HepG2 (cell line): Measurements from ENCODE around the gene IL6R. TPM values are rescaled to one million over a fixed set of nuclear protein-coding genes. Genes with fewer than 3 reads are reported as not detected.

Experiments used
- AGO1 ChIP-seq: fragments of 200-400 bp; formaldehyde crosslinking; IDR thresholded peaks from 2 replicates; pipeline ENCODE4 v1.6.1; 2017; ENCODE audit warnings: mild to moderate bottlenecking, low read depth, low read length, moderate library complexity; ENCODE audit not compliant: poor library complexity, severe bottlenecking
- CSRNP2 ChIP-seq: sonication (generic); formaldehyde crosslinking; conservative IDR thresholded peaks from 2 replicates; pipeline ENCODE4 v1.8.0; 2022; ENCODE audit warnings: low read depth, missing genetic modification reagents
- FOXA1 ChIP-seq, 2 experiments: fragments of 450-650 bp in 1 of 2; sonication (generic) in 1 of 2; formaldehyde crosslinking in 1 of 2; IDR thresholded peaks; 2 replicates each; pipeline versions ENCODE4 v1.4.0 to v1.6.1; 2016 to 2020; ENCODE audit warnings: missing genetic modification reagents in 1 of 2
- FOXJ3 ChIP-seq: sonication (generic); formaldehyde crosslinking; IDR thresholded peaks from 2 replicates; pipeline ENCODE4 v1.4.0; 2020; ENCODE audit warnings: missing genetic modification reagents, mild to moderate bottlenecking, borderline replicate concordance
- HDAC1 ChIP-seq: sonication (generic); formaldehyde crosslinking; IDR thresholded peaks from 2 replicates; pipeline ENCODE4 v1.5.1; 2020; ENCODE audit warnings: mild to moderate bottlenecking, missing genetic modification reagents
- HDAC6 ChIP-seq: fragments of 200-600 bp; sonication (generic); IDR thresholded peaks from 2 replicates; pipeline ENCODE4 v1.7.0; 2017; ENCODE audit warnings: mild to moderate bottlenecking, antibody characterized with exemption, low read length, low read depth
- KLF15 ChIP-seq: sonication (generic); formaldehyde crosslinking; IDR thresholded peaks from 2 replicates; pipeline ENCODE4 v1.8.1; 2023; ENCODE audit warnings: borderline replicate concordance, mild to moderate bottlenecking, inconsistent platforms, missing genetic modification reagents, mixed read lengths
- MAFF ChIP-seq: IDR thresholded peaks from 2 replicates; pipeline ENCODE4 v1.6.1; 2011; ENCODE audit warnings: low read depth, low read length, improper control_type of control experiment
- NFIB ChIP-seq: sonication (generic); formaldehyde crosslinking; IDR thresholded peaks from 2 replicates; pipeline ENCODE4 v1.9.0; 2021; ENCODE audit warnings: missing genetic modification reagents, mild to moderate bottlenecking, borderline replicate concordance
- WIZ ChIP-seq: sonication (generic); formaldehyde crosslinking; IDR thresholded peaks from 2 replicates; pipeline ENCODE4 v1.5.1; 2020; ENCODE audit warnings: mild to moderate bottlenecking, missing genetic modification reagents
- YY1 ChIP-seq: IDR thresholded peaks from 2 replicates; pipeline ENCODE4 v1.6.1; 2011; ENCODE audit warnings: low read length, low read depth, moderate library complexity, mild to moderate bottlenecking; ENCODE audit not compliant: insufficient read depth, insufficient replicate concordance
- ZBTB10 ChIP-seq: sonication (generic); formaldehyde crosslinking; IDR thresholded peaks from 2 replicates; pipeline ENCODE4 v1.4.0; 2020; ENCODE audit warnings: missing genetic modification reagents, borderline replicate concordance
- ZKSCAN1 ChIP-seq: fragments of 150-350 bp; IDR thresholded peaks from 2 replicates; pipeline ENCODE4 v1.6.1; 2014; ENCODE audit warnings: low read length
- ZNF225 ChIP-seq: sonication (generic); formaldehyde crosslinking; IDR thresholded peaks from 2 replicates; pipeline ENCODE4 v1.4.0; 2020; ENCODE audit warnings: mild to moderate bottlenecking, missing genetic modification reagents
- ZNF274 ChIP-seq: sonication (generic); formaldehyde crosslinking; IDR thresholded peaks from 2 replicates; pipeline ENCODE4 v1.5.1; 2020; ENCODE audit warnings: mild to moderate bottlenecking, missing genetic modification reagents
- ZNF33A ChIP-seq: sonication (generic); formaldehyde crosslinking; IDR thresholded peaks from 2 replicates; pipeline ENCODE4 v1.5.1; 2020; ENCODE audit warnings: missing genetic modification reagents, mild to moderate bottlenecking, moderate library complexity, borderline replicate concordance
- ZNF431 ChIP-seq: sonication (generic); formaldehyde crosslinking; IDR thresholded peaks from 2 replicates; pipeline ENCODE4 v1.9.0; 2022; ENCODE audit warnings: missing genetic modification reagents, low read depth, mild to moderate bottlenecking, borderline replicate concordance
- ZNF451 ChIP-seq: sonication (generic); formaldehyde crosslinking; IDR thresholded peaks from 2 replicates; pipeline ENCODE4 v1.5.0; 2020; ENCODE audit warnings: mild to moderate bottlenecking, missing genetic modification reagents
- ZNF724P ChIP-seq: sonication (generic); formaldehyde crosslinking; IDR thresholded peaks from 2 replicates; pipeline ENCODE4 v1.8.0; 2022; ENCODE audit warnings: missing genetic modification reagents, borderline replicate concordance
- polyA plus RNA-seq, 8 experiments: library from polyadenylated mRNA; depleted of rRNA in 3 of 8; stranded (reverse) in 7 of 8; unstranded in 1 of 8; fragments of >200 nt; fragmentation: Illumina TruSeq in 4 of 8; extraction: Trizol in 4 of 8; gene quantifications; 2 replicates each; pipeline versions ENCODE4 v1.2.1 to v1.2.3, GENCODE V29; 2011 to 2016; ENCODE audit warnings: low read depth in 4 of 8, missing spikeins in 1 of 8, mixed read lengths in 1 of 8; ENCODE audit not compliant: insufficient read depth in 1 of 8
- total RNA-seq, 5 experiments: library from RNA; depleted of rRNA; stranded (reverse); fragments of >200 nt; fragmentation: Illumina TruSeq; extraction: Trizol; gene quantifications; 2 replicates each; pipeline ENCODE4 v1.2.3, GENCODE V29; 2016; ENCODE audit warnings: low read depth in 1 of 5

The IL6R gene
- total and polyA plus RNA-seq, 2 of the 13 experiments (the other 11 are each of a cell fraction or from before 2014, with no cell fraction given), result 5.0 to 24.5 TPM

- TF ChIP-seq NFIB (no peak), HDAC6 (no peak), ZNF274 (CRISPR knock-in tag) (no peak), AGO1 (no peak), WIZ (no peak), ZNF451 (no peak), FOXA1 (IDR thresholded peaks at IDR 0.05) (no peak), FOXA1 (CRISPR knock-in tag; IDR thresholded peaks at IDR 0.05) (peak; percentile 77), YY1 (no peak), ZKSCAN1 (no peak), ZNF33A (CRISPR knock-in tag) (no peak), ZNF225 (CRISPR knock-in tag) (no peak), FOXJ3 (CRISPR knock-in tag) (peak; percentile 72; the same call in 1 of the 2 replicates), CSRNP2 (CRISPR knock-in tag) (no peak), HDAC1 (CRISPR knock-in tag) (peak; percentile 65), MAFF (no peak), ZNF431 (CRISPR knock-in tag) (0 out of 2 replicates have a peak, but pooled peaks have one; percentile 27), ZNF724P (peak; percentile 89; the same call in 1 of the 2 replicates), KLF15 (CRISPR knock-in tag) (no peak), ZBTB10 (CRISPR knock-in tag) (no peak)
Observed at GRCh38 chr1:154419620-154420571, 14.8 kb downstream of the IL6R start (continued).
